Rectal smooth muscle tissue (tissue), 1 donor: ENCODE results near the gene CEACAM4.

Source experiments
- H3K27ac ChIP-seq: one replicate; pipeline ENCODE4 v1.7.0; 2013; ENCODE audit warnings: low read depth, low read length, inconsistent platforms
- H3K27me3 ChIP-seq: one replicate; pipeline ENCODE4 v1.7.0; 2013; ENCODE audit warnings: low read length; ENCODE audit not compliant: control insufficient read depth, insufficient read depth
- H3K36me3 ChIP-seq: one replicate; pipeline ENCODE4 v1.7.0; 2013; ENCODE audit warnings: low read length; ENCODE audit not compliant: control insufficient read depth, insufficient read depth
- H3K4me1 ChIP-seq: one replicate; pipeline ENCODE4 v1.7.0; 2013; ENCODE audit warnings: low read length; ENCODE audit not compliant: control insufficient read depth, insufficient read depth
- H3K4me3 ChIP-seq: one replicate; pipeline ENCODE4 v1.7.0; 2013; ENCODE audit warnings: low read length
- H3K9ac ChIP-seq: one replicate; pipeline ENCODE4 v1.7.0; 2013; ENCODE audit warnings: low read length

CEACAM4 gene

DNA sequence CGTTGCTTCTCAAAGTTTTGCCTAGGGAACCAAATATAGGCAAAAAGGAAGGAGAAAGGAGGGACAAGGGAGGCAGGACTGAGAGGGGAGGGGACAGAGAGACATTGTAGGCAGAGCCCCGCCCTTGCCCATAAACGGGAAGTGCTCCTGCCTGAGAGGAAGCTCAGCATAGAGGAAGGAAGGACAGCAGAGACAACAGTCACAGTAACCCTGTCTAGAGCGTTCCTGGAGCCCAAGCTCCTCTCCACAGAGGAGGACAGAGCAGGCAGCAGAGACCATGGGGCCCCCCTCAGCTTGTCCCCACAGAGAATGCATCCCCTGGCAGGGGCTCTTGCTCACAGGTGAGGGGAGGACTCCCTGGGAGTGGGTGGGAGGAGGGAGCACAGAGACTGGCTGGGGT is 50.9 kb downstream of the CEACAM4 start, which contains the start of gene CEACAM21:
Gene CEACAM21, plus strand, starts transcription at position 169 of the 400 bp plus-strand sequence. Its CDS starts 109 bp downstream, at position 278.
- Histone ChIP-seq H3K4me1 (no peaks in the 10 kb centered on the region), H3K4me3 (peak within 1 kb of the TSS; percentile 41), H3K27ac (no peak within 1 kb of the TSS)

DNA sequence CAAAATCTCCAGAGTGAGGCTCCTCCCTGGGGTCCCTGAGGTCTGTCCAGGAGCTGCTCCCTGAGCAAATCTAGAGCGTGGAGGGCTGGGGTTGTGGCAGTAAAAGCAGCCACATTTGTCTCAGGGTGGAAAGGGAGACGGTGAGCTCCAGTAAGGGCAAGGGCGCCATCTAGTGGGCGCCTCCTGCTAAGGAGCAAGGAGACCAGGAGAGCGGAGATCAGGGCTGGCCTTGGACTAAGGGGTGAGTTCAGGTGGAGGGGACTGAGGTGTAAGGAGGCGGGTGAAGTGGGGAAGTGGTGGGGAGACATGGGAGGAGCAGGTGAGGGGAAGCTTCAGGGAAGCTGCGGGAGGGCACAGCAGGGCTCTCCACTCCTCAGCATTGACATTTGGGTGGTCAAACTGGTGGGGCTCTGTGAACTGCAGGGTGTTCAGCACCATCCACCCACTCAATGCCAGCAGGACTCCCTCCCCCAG is 56.2 kb downstream of the CEACAM4 start:
- no peak overlapping the region for H3K27ac ChIP-seq
- no peaks in the 10 kb centered on the region for H3K36me3 ChIP-seq
- no peak overlapping the region for H3K9ac ChIP-seq
- H3K4me3 ChIP-seq = no peak overlapping the region
- no peaks in the 10 kb centered on the region for H3K4me1 ChIP-seq
- peaks cover 4% of the 10 kb centered on the region for H3K27me3 ChIP-seq

More for the DNA sequence above, 50.9 kb downstream of the CEACAM4 start, which contains the start of gene CEACAM21:
- no peaks in the 10 kb centered on the region for H3K27me3 ChIP-seq
- H3K9ac ChIP-seq = no peak within 1 kb of the TSS
- H3K36me3 ChIP-seq = no peaks in the 10 kb centered on the region

DNA sequence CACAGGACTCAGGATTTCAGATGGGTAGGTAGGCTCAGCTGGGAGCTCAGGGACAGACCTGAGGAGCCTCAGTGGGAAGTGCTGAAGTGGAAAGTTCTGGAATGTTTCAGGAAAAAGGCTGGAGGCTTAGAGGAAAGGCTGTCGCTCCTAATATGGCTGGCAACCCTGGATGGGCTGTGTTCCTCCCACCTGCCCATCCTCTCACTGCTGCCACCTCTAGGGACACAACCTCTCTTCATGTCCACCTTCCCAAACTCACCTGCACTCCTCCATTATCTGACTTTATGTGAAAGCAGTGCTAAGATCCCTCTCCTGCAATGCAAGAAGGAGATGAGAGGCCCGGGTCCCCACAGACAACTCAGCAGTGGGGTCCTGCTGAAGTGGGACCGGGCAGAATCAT is 56.7 kb downstream of the CEACAM4 start:
- no peak overlapping the region for H3K4me3 ChIP-seq
- no peaks in the 10 kb centered on the region for H3K36me3 ChIP-seq
- no peaks in the 10 kb centered on the region for H3K4me1 ChIP-seq
- no peak overlapping the region for H3K9ac ChIP-seq
- H3K27me3 ChIP-seq = peaks cover 7% of the 10 kb centered on the region
- H3K27ac ChIP-seq = no peak overlapping the region

GRCh38 chr19:41569481-41570150 is 57.3 kb downstream of the CEACAM4 start:
- H3K27ac ChIP-seq = no peak overlapping the region
- no peak overlapping the region for H3K4me3 ChIP-seq
- H3K9ac ChIP-seq = no peak overlapping the region
- H3K36me3 ChIP-seq = no peaks in the 10 kb centered on the region
- H3K4me1 ChIP-seq = no peaks in the 10 kb centered on the region
- peaks cover 13% of the 10 kb centered on the region for H3K27me3 ChIP-seq
